GM13977 (cell line): ENCODE measurements around the gene ALDH1L1.

ENCODE experiments used
- DNase-seq: peaks from one replicate; pipeline ENCODE4 v3.0.0; 2012; ENCODE audit warnings: low spot score
- in situ Hi-C: fragments of 300-500 bp; cut with MboI; formaldehyde crosslinking; loops from one replicate; pipeline ENCODE4 v1.12.0; 2022; ENCODE audit warnings: low sequenced_read_pairs, low pct_unique_long_range_greater_than_20kb, mixed read lengths, inconsistent platforms; ENCODE audit not compliant: unreplicated experiment
- TF ChIP-seq, protein P1 (sequence below): IDR thresholded peaks from 2 replicates; pipeline ENCODE4 v1.5.1; 2012; ENCODE audit warnings: mild to moderate bottlenecking, control low read depth; ENCODE audit not compliant: insufficient read depth; ENCODE audit errors: extremely low read depth, missing control alignments

Gene ALDH1L1

GRCh38 chr3:126147932-126148683, 32.3 kb downstream of the ALDH1L1 start:
- in situ Hi-C loops: no loop called here

GRCh38 chr3:126147147-126147931, 33.0 kb downstream of the ALDH1L1 start:
- DNase-seq: no peak
- in situ Hi-C loops: no loop called here
- TF ChIP-seq, protein P1, sequence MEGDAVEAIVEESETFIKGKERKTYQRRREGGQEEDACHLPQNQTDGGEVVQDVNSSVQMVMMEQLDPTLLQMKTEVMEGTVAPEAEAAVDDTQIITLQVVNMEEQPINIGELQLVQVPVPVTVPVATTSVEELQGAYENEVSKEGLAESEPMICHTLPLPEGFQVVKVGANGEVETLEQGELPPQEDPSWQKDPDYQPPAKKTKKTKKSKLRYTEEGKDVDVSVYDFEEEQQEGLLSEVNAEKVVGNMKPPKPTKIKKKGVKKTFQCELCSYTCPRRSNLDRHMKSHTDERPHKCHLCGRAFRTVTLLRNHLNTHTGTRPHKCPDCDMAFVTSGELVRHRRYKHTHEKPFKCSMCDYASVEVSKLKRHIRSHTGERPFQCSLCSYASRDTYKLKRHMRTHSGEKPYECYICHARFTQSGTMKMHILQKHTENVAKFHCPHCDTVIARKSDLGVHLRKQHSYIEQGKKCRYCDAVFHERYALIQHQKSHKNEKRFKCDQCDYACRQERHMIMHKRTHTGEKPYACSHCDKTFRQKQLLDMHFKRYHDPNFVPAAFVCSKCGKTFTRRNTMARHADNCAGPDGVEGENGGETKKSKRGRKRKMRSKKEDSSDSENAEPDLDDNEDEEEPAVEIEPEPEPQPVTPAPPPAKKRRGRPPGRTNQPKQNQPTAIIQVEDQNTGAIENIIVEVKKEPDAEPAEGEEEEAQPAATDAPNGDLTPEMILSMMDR: no peak

More at GRCh38 chr3:126147932-126148683, 32.3 kb downstream of the ALDH1L1 start:
- TF ChIP-seq, protein P1: no peak
- DNase-seq: no peak

DNA sequence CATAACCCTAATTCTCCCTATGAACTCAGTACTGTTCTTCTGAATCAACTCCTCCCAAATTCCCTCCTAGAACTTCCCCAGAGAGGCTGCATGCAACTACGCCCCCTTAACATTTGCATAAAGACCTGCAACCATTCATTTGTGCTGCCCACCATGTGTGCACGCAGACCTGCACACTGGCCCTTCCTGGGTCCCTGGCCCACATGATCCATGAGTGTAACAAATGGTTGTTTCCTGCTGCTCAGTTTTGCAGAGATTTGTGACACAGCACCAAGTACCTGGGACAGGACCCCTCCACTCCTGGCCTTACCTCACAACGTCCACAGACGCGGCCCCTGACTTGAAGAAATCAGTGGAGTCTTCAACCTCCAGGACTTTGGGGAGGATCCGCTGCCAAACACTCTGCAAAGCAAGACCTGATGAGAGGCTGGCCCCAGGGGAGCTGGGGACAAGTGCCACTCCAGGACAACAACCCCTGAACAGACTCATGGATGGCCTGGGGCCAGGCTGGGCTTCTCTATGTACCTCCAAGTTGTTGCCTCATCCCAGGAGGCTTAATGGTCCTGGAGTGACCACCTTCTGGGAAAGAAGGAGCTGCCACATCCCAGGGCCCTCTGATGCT, 33.8 kb downstream of the ALDH1L1 start:
- no peak for DNase-seq
- in situ Hi-C loops: no loop called here
- TF ChIP-seq, protein P1: no peak

DNA sequence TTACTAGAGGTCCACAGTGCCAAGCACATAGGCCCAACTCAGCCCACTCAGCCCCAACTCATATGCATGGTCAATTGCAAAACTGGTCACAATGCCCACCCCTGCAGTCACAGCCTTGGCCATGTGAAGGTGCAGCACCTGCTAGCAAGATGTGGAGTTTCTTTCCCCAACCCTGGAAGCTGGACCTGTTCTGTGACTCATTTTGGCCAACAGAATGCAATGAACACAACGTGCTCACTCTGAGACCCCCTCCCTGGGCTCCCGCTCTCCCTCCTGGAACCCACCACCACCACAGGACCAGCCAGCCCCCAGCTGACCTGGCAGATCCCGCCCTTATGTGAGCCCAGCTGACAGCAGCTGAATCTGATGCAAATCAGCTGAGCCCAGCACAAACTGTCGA, 34.4 kb downstream of the ALDH1L1 start:
- in situ Hi-C loops: no loop called here
- DNase-seq: no peak
- TF ChIP-seq, protein P1: no peak

GRCh38 chr3:126142652-126143051, 37.7 kb downstream of the ALDH1L1 start:
- TF ChIP-seq, protein P1: no peak
- DNase-seq: no peak
- in situ Hi-C loops: no loop called here

DNA sequence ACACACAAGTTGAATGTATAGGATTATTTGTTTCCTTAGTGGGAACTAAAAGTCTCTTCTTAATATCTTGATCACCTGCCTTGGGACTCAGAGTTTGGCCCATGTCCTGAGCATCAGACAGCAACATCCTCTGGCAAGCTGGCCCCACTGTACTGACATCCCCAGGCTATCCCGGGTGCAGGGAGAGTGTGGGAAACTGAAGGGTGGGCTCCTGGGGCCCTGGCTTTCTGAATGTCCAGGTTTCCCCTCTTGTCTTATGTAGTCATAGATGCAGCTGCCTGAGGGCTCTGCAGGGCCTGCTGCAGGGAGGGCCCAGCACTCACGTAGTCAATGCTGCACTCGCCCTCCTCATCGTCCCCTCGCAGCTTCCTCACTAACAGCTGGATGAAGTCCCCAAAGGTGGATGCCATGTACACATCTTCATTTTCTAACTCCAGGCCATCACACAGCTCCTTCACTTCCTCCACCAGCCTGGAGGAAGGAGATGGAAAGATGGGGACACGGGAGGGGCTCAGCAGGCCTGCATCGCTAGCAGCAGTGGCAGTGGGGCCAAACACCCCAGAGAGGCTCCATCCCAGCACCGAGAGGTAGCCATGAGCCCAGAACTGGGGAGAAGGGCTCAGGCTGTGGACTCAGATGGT, 42.8 kb downstream of the ALDH1L1 start:
- TF ChIP-seq, protein P1: no peak
- in situ Hi-C loops: no loop called here

More for the DNA sequence above, 42.8 kb downstream of the ALDH1L1 start:
- no peak for DNase-seq
